Activated CD4-positive, alpha-beta T cell treated with anti-CD3 and anti-CD28 coated beads, Interleukin-2, amount 10 ng/mL, durations not matched to agents 24 days and 14 days (primary cell): ENCODE results near the gene MRPL48. TPM values are rescaled to one million over a fixed set of nuclear protein-coding genes. Genes with fewer than 3 reads are reported as not detected.

Experiments
- DNase-seq: peaks from one replicate; pipeline ENCODE4 v3.0.0; 2022
- H3K27ac Mint-ChIP-seq: one replicate; pipeline ENCODE4 v1.8.0; 2022; ENCODE audit warnings: mild to moderate bottlenecking, mixed read lengths
- H3K27me3 Mint-ChIP-seq: one replicate; pipeline ENCODE4 v1.8.0; 2022; ENCODE audit warnings: mixed read lengths
- H3K36me3 Mint-ChIP-seq: one replicate; pipeline ENCODE4 v1.8.0; 2022; ENCODE audit warnings: low read depth, mild to moderate bottlenecking, mixed read lengths
- H3K4me1 Mint-ChIP-seq: one replicate; pipeline ENCODE4 v1.8.0; 2021; ENCODE audit warnings: mixed read lengths
- H3K4me3 Mint-ChIP-seq: one replicate; pipeline ENCODE4 v1.8.0; 2022; ENCODE audit warnings: mild to moderate bottlenecking, moderate library complexity, mixed read lengths
- H3K9me3 Mint-ChIP-seq: one replicate; pipeline ENCODE4 v1.8.0; 2021; ENCODE audit warnings: mixed read lengths
- intact Hi-C: fragments of 100-400 bp; cut with micrococcal nuclease; formaldehyde crosslinking; loops from one replicate; pipeline ENCODE4 v1.15.1; 2023
- total RNA-seq: library from RNA; stranded (reverse); gene quantifications from 2 replicates; pipeline ENCODE4 v1.2.3, GENCODE V29; 2022

The MRPL48 gene
- total RNA-seq, 1 donor from 2014 or later = 69.0 TPM

- Mint-ChIP-seq H3K4me3 (no peak overlapping the region), H3K27ac (no peak overlapping the region), H3K4me1 (no peaks in the 10 kb centered on the region), H3K27me3 (no peaks in the 10 kb centered on the region), H3K36me3 (peaks cover 34% of the 10 kb centered on the region), H3K9me3 (no peaks in the 10 kb centered on the region)
- no peak for DNase-seq
- intact Hi-C loops = no loop called here
Measured at GRCh38 chr11:73912026-73912425, 124.4 kb downstream of the MRPL48 start.

GRCh38 chr11:73913472-73913871 is 125.8 kb downstream of the MRPL48 start:
- Mint-ChIP-seq H3K4me1 (no peaks in the 10 kb centered on the region), H3K9me3 (no peaks in the 10 kb centered on the region), H3K27me3 (no peaks in the 10 kb centered on the region), H3K36me3 (peaks cover 42% of the 10 kb centered on the region), H3K27ac (no peak overlapping the region), H3K4me3 (no peak overlapping the region)
- no peak for DNase-seq
- intact Hi-C loops = no loop called here

GRCh38 chr11:73914284-73914683 is 126.6 kb downstream of the MRPL48 start:
- no peak for DNase-seq
- intact Hi-C loops = no loop called here
- Mint-ChIP-seq H3K9me3 (no peaks in the 10 kb centered on the region), H3K4me1 (no peaks in the 10 kb centered on the region), H3K27ac (no peak overlapping the region), H3K27me3 (no peaks in the 10 kb centered on the region), H3K36me3 (peaks cover 47% of the 10 kb centered on the region), H3K4me3 (no peak overlapping the region)

Other genes with a start within 250 kb of the MRPL48 start
- 17.4 and 19.8 TPM in 2 replicates for gene FAM168A, start 189.8 kb upstream of the MRPL48 start, total RNA-seq
- 1.0 and 1.5 TPM in 2 replicates for gene PLEKHB1, start 141.3 kb upstream of the MRPL48 start, total RNA-seq
- 74.3 and 79.5 TPM in 2 replicates for gene RAB6A, start 26.8 kb upstream of the MRPL48 start, total RNA-seq
- 92.7 and 98.0 TPM in 2 replicates for gene COA4, start 89.0 kb downstream of the MRPL48 start, total RNA-seq
- 26.7 and 28.6 TPM in 2 replicates for gene PAAF1, start 89.1 kb downstream of the MRPL48 start, total RNA-seq
- 0.26 and 1.0 TPM in 2 replicates for gene DNAJB13, start 163.2 kb downstream of the MRPL48 start, total RNA-seq
- 447 and 452 TPM in 2 replicates for gene UCP2, start 195.0 kb downstream of the MRPL48 start, total RNA-seq
- gene UCP3, start 221.2 kb downstream of the MRPL48 start, total RNA-seq = 2.9 and 3.6 TPM in 2 replicates